Breast epithelium (tissue), 4 donors: Measurements from ENCODE around the gene RARG. TPM values are rescaled to one million over a fixed set of nuclear protein-coding genes. Genes with fewer than 3 reads are reported as not detected.
A peak's percentile ranks its signal among the peaks of the same experiment; 100 is the strongest.

ENCODE experiments used
- DNase-seq, 2 donors: peaks; one replicate each; pipeline ENCODE4 v3.0.0-alpha.2; 2019; ENCODE audit warnings: low spot score in 2 of 2
- H3K27ac ChIP-seq, 2 donors: fragments of 200-600 bp; sonication (generic) in 1 of 2; one replicate each; pipeline ENCODE4 v1.5.1; 2016 to 2019; ENCODE audit warnings: mild to moderate bottlenecking in 1 of 2
- H3K27me3 ChIP-seq, 2 donors: fragments of 200-600 bp; sonication (generic) in 1 of 2; one replicate each; pipeline versions ENCODE4 v1.5.1 to v1.6.0; 2017 to 2019; ENCODE audit warnings: control low read depth in 1 of 2, mild to moderate bottlenecking in 1 of 2
- H3K36me3 ChIP-seq: fragments of 200-600 bp; one replicate; pipeline ENCODE4 v1.5.1; 2019
- H3K4me1 ChIP-seq, 2 donors: fragments of 200-600 bp; sonication (generic); one replicate each; pipeline ENCODE4 v1.5.1; 2016 to 2019; ENCODE audit warnings: control low read depth in 1 of 2
- H3K4me3 ChIP-seq, 3 donors: fragments of 200-600 bp; sonication (generic); 1 replicate in 2 of 3; 2 replicates in 1 of 3; pipeline ENCODE4 v1.5.1; 2016 to 2019; ENCODE audit warnings: mild to moderate bottlenecking in 3 of 3, moderate library complexity in 2 of 3
- H3K9me3 ChIP-seq, 2 donors: fragments of 200-600 bp; sonication (generic) in 1 of 2; one replicate each; pipeline ENCODE4 v1.5.1; 2016 to 2019; ENCODE audit warnings: control low read depth in 1 of 2
- CTCF ChIP-seq, 3 donors: fragments of 450-650 bp; IDR thresholded peaks; one replicate each; pipeline ENCODE4 v1.5.1; 2016 to 2017; ENCODE audit warnings: antibody characterized with exemption in 3 of 3, mild to moderate bottlenecking in 3 of 3, moderate library complexity in 3 of 3
- POLR2A ChIP-seq: fragments of 450-650 bp; IDR thresholded peaks from one replicate; pipeline ENCODE4 v1.6.1; 2016; ENCODE audit warnings: antibody characterized with exemption, mild to moderate bottlenecking, moderate library complexity
- POLR2AphosphoS5 ChIP-seq, 3 donors: sonication (generic); formaldehyde crosslinking; IDR thresholded peaks; one replicate each; pipeline ENCODE4 v1.6.1; 2017; ENCODE audit warnings: antibody characterized with exemption in 3 of 3
- intact Hi-C: fragments of 100-400 bp; cut with DNase I; formaldehyde crosslinking; loops from one replicate; pipeline ENCODE4 v1.15.1; 2023; ENCODE audit warnings: low total_unique reads
- total RNA-seq, 3 donors: library from RNA; depleted of rRNA; stranded (reverse); fragments of >200 nt; gene quantifications; one replicate each; pipeline ENCODE4 v1.1.0, GENCODE V29; 2016

RARG gene
- total RNA-seq = 10 to 100 TPM; 12.2 to 39.8 (median 23.3) TPM

GRCh38 chr12:53231921-53232645 lies at the start of gene RARG:
Gene RARG, minus strand, starts transcription at chr12:53232209. Its CDS starts 4,664 bp downstream, at chr12:53227545.
- no peaks in the 10 kb centered on the region for H3K36me3 ChIP-seq
- intact Hi-C loops = no loop called here
- TF ChIP-seq CTCF (IDR thresholded peaks at IDR 0.05) (no peak), POLR2A (peak; percentile 29), POLR2AphosphoS5 (IDR thresholded peaks at IDR 0.05) (peak in 2 of 3 donors; percentile 18 to 59)
- H3K27me3 ChIP-seq = no peaks in the 10 kb centered on the region
- H3K4me3 ChIP-seq = peak within 1 kb of the TSS; percentile 69 to 92 (median 80)
- H3K27ac ChIP-seq = peak within 1 kb of the TSS; percentile 94 to 98
- no peaks in the 10 kb centered on the region for H3K9me3 ChIP-seq
- peaks cover 17 to 48% of the 10 kb centered on the region in 2 donors for H3K4me1 ChIP-seq
- DNase-seq = peak; percentile 81 to 83

- Histone ChIP-seq H3K36me3 (no peaks in the 10 kb centered on the region), H3K27me3 (no peaks in the 10 kb centered on the region), H3K4me1 (no peaks in the 10 kb centered on the region), H3K27ac (no peak overlapping the region), H3K9me3 (no peaks in the 10 kb centered on the region), H3K4me3 (no peak overlapping the region)
- intact Hi-C loops = no loop called here
- DNase-seq = no peak
- TF ChIP-seq CTCF (IDR thresholded peaks at IDR 0.05) = no peak
- no peak for TF ChIP-seq POLR2A
- TF ChIP-seq POLR2AphosphoS5 (IDR thresholded peaks at IDR 0.05) = no peak
Observed at GRCh38 chr12:53279888-53280498, 48.0 kb upstream of the RARG start.

GRCh38 chr12:53279283-53279869 lies 47.4 kb upstream of the RARG start:
- H3K4me1 ChIP-seq = no peaks in the 10 kb centered on the region
- no peak overlapping the region for H3K4me3 ChIP-seq
- H3K27ac ChIP-seq = no peak overlapping the region
- TF ChIP-seq POLR2A (no peak), CTCF (IDR thresholded peaks at IDR 0.05) (no peak), POLR2AphosphoS5 (IDR thresholded peaks at IDR 0.05) (no peak)
- H3K27me3 ChIP-seq = no peaks in the 10 kb centered on the region
- intact Hi-C loops = no loop called here
- H3K9me3 ChIP-seq = no peaks in the 10 kb centered on the region
- DNase-seq = no peak
- no peaks in the 10 kb centered on the region for H3K36me3 ChIP-seq

GRCh38 chr12:53277981-53278380 lies 46.0 kb upstream of the RARG start:
- DNase-seq = no peak
- Histone ChIP-seq H3K27ac (no peak overlapping the region), H3K9me3 (no peaks in the 10 kb centered on the region), H3K4me1 (no peaks in the 10 kb centered on the region), H3K27me3 (no peaks in the 10 kb centered on the region), H3K4me3 (no peak overlapping the region), H3K36me3 (no peaks in the 10 kb centered on the region)
- TF ChIP-seq CTCF (IDR thresholded peaks at IDR 0.05) = no peak
- no peak for TF ChIP-seq POLR2A
- no peak for TF ChIP-seq POLR2AphosphoS5 (IDR thresholded peaks at IDR 0.05)
- intact Hi-C loops = no loop called here

- TF ChIP-seq POLR2A = no peak
- TF ChIP-seq POLR2AphosphoS5 (IDR thresholded peaks at IDR 0.05) = no peak
- TF ChIP-seq CTCF (IDR thresholded peaks at IDR 0.05) = no peak
- Histone ChIP-seq H3K27me3 (no peaks in the 10 kb centered on the region), H3K4me3 (no peak overlapping the region), H3K9me3 (no peaks in the 10 kb centered on the region), H3K27ac (no peak overlapping the region), H3K4me1 (no peaks in the 10 kb centered on the region), H3K36me3 (no peaks in the 10 kb centered on the region)
- intact Hi-C loops = no loop called here
- DNase-seq = no peak
Observed at GRCh38 chr12:53276511-53276910, 44.5 kb upstream of the RARG start.
